ENCODE results near the gene FAF2. TPM values are rescaled to one million over a fixed set of nuclear protein-coding genes. Genes with fewer than 3 reads are reported as not detected.

FAF2 gene
- total RNA-seq, 1 experiment from 2014 or later, result 53.2 TPM

GRCh38 chr5:176545737-176546509, 97.7 kb downstream of the FAF2 start:
- Histone ChIP-seq H3K27me3 (replicated peaks; ENCODE audit: insufficient read depth, low read depth, low read length, poor library complexity) (no peaks in the 10 kb centered on the region), H3K36me3 (ENCODE audit: insufficient read depth, low read length, poor library complexity, severe bottlenecking) (no peaks in the 10 kb centered on the region), H3K9me3 (ENCODE audit: low read depth, low read length, poor library complexity, severe bottlenecking) (no peaks in the 10 kb centered on the region), H3K4me3 (ENCODE audit: low read depth, low read length, poor library complexity, severe bottlenecking) (no peak overlapping the region), H3K4me1 (ENCODE audit: insufficient read depth, low read length, poor library complexity, severe bottlenecking) (peaks cover 14% of the 10 kb centered on the region), H3K27ac (ENCODE audit: low read depth, low read length, poor library complexity, severe bottlenecking) (no peak overlapping the region)
- intact Hi-C loops (cut with micrococcal nuclease; ENCODE audit: unreplicated experiment), result no loop called here
- POLR2A ChIA-PET (ENCODE audit: low non-redundant PET), result no interaction called here
- DNase-seq (ENCODE audit: low spot score), result no peak
- TF ChIP-seq CTCF (conservative IDR thresholded peaks at IDR 0.05; ENCODE audit: low read depth, low read length), result no peak
- TF ChIP-seq EZH2 (IDR thresholded peaks at IDR 0.05; ENCODE audit: borderline replicate concordance, low read depth, low read length, poor library complexity, severe bottlenecking), result no peak
- CTCF ChIA-PET, result no interaction called here
- no TSS peak for BruUV-seq (replicated peaks)

DNA sequence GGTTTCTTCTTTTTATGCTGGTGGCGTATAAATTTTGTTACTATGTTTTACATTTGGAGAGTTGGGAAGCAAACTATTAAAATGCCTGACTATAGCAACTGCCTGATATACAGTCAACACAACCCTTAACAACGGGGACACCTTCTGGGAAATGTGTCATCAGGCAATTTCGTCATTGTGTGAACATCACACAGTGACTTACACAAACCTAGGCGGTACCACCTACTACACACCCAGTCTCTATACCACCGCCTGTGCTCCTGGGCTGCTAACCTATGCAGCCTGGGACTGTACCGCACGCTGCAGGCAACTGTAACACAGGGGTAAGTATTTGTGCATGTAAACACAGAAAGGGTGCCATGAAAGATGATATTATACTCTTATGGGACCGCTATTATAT, 99.6 kb downstream of the FAF2 start:
- H3K4me1 ChIP-seq (ENCODE audit: insufficient read depth, low read length, poor library complexity, severe bottlenecking), result no peaks in the 10 kb centered on the region
- H3K4me3 ChIP-seq (ENCODE audit: low read depth, low read length, poor library complexity, severe bottlenecking), result no peak overlapping the region
- CTCF ChIA-PET, result interaction anchor here (0.5 kb wide), 1 partner anchor 24 kb away, joined by 3 read pairs; no protein-coding TSS in a partner anchor
- intact Hi-C loops (cut with micrococcal nuclease; ENCODE audit: unreplicated experiment), result no loop called here
- DNase-seq (ENCODE audit: low spot score), result no peak
- POLR2A ChIA-PET (ENCODE audit: low non-redundant PET), result no interaction called here
- no TSS peak for BruUV-seq (replicated peaks)
- no peaks in the 10 kb centered on the region for H3K36me3 ChIP-seq (ENCODE audit: insufficient read depth, low read length, poor library complexity, severe bottlenecking)
- TF ChIP-seq EZH2 (IDR thresholded peaks at IDR 0.05; ENCODE audit: borderline replicate concordance, low read depth, low read length, poor library complexity, severe bottlenecking) (no peak), CTCF (conservative IDR thresholded peaks at IDR 0.05; ENCODE audit: low read depth, low read length) (no peak)
- H3K27ac ChIP-seq (ENCODE audit: low read depth, low read length, poor library complexity, severe bottlenecking), result no peak overlapping the region
- no peaks in the 10 kb centered on the region for H3K9me3 ChIP-seq (ENCODE audit: low read depth, low read length, poor library complexity, severe bottlenecking)
- H3K27me3 ChIP-seq (replicated peaks; ENCODE audit: insufficient read depth, low read depth, low read length, poor library complexity), result no peaks in the 10 kb centered on the region

- TF ChIP-seq CTCF (conservative IDR thresholded peaks at IDR 0.05; ENCODE audit: low read depth, low read length) (no peak), EZH2 (IDR thresholded peaks at IDR 0.05; ENCODE audit: borderline replicate concordance, low read depth, low read length, poor library complexity, severe bottlenecking) (no peak)
- no peaks in the 10 kb centered on the region for H3K36me3 ChIP-seq (ENCODE audit: insufficient read depth, low read length, poor library complexity, severe bottlenecking)
- H3K4me3 ChIP-seq (ENCODE audit: low read depth, low read length, poor library complexity, severe bottlenecking), result no peak within 1 kb of the TSS
- no TSS peak for BruUV-seq (replicated peaks)
- no peaks in the 10 kb centered on the region for H3K4me1 ChIP-seq (ENCODE audit: insufficient read depth, low read length, poor library complexity, severe bottlenecking)
- no peak within 1 kb of the TSS for H3K27ac ChIP-seq (ENCODE audit: low read depth, low read length, poor library complexity, severe bottlenecking)
- intact Hi-C loops (cut with micrococcal nuclease; ENCODE audit: unreplicated experiment), result no loop called here
- no peaks in the 10 kb centered on the region for H3K9me3 ChIP-seq (ENCODE audit: low read depth, low read length, poor library complexity, severe bottlenecking)
- H3K27me3 ChIP-seq (replicated peaks; ENCODE audit: insufficient read depth, low read depth, low read length, poor library complexity), result no peaks in the 10 kb centered on the region
- ChIA-PET CTCF (no interaction called here), POLR2A (ENCODE audit: low non-redundant PET) (no interaction called here)
- DNase-seq (ENCODE audit: low spot score), result no peak
Measured at GRCh38 chr5:176548967-176549444, 100.8 kb downstream of the FAF2 start, which contains the start of gene CDHR2. Gene CDHR2 (plus strand): TSS chr5:176549342. CDS start chr5:176565353, 16,011 bp downstream.

Data from A673 (cell line).